Smooth muscle cell of trachea (primary cell): ENCODE measurements around the gene EXOC4. TPM values are rescaled to one million over a fixed set of nuclear protein-coding genes. Genes with fewer than 3 reads are reported as not detected.

Source experiments
- total RNA-seq: library from RNA; depleted of rRNA; stranded (reverse); fragments of >200 nt; gene quantifications from 2 replicates; pipeline ENCODE4 v1.2.1, GENCODE V29; 2014

The EXOC4 gene
- 142 and 187 TPM in 2 replicates for total RNA-seq

GRCh38 chr7:133252858-133253518 lies at the start of gene EXOC4:
TSS of gene EXOC4 (plus strand) at chr7:133253078.

Other genes with a start within 250 kb of the EXOC4 start
- 83.0 and 104 TPM in 2 replicates for gene CHCHD3, start 171.0 kb upstream of the EXOC4 start, total RNA-seq